ENCODE results near the gene PLET1. TPM values are rescaled to one million over a fixed set of nuclear protein-coding genes. Genes with fewer than 3 reads are reported as not detected.
A peak's percentile ranks its signal among the peaks of the same experiment; 100 is the strongest.

PLET1 gene
- total and polyA plus RNA-seq, 9 of the 15 experiments (the other 6 are each of a cell fraction or from before 2014, with no cell fraction given), result not detected

- TF ChIP-seq CEBPB (tag; IDR thresholded peaks at IDR 0.05), result no peak
- no peak for TF ChIP-seq THAP7 (CRISPR knock-in tag; IDR thresholded peaks at IDR 0.05)
- TF ChIP-seq SNAPC5 (CRISPR knock-in tag; IDR thresholded peaks at IDR 0.05), result no peak
- 0 out of 2 replicates have a peak, but pooled peaks have one; percentile 29 for TF ChIP-seq MAFG (tag; conservative IDR thresholded peaks at IDR 0.05)
- TF ChIP-seq TCF7 (IDR thresholded peaks at IDR 0.05; ENCODE audit: borderline replicate concordance), result no peak
- TF ChIP-seq KLF13 (tag; IDR thresholded peaks at IDR 0.05; ENCODE audit: borderline replicate concordance, low read depth), result no peak
- no peak for TF ChIP-seq BACH1 (tag; IDR thresholded peaks at IDR 0.05)
- TF ChIP-seq FOS (IDR thresholded peaks at IDR 0.05; ENCODE audit: extremely low read depth, insufficient read length), result no peak
- TF ChIP-seq CREB1 (IDR thresholded peaks at IDR 0.05), result 0 out of 2 replicates have a peak, but pooled peaks have one; percentile 28
- TF ChIP-seq CREB1 (CRISPR knock-in tag; IDR thresholded peaks at IDR 0.05), result no peak
- TF ChIP-seq CHD4 (IDR thresholded peaks at IDR 0.05; ENCODE audit: insufficient read depth, insufficient replicate concordance, low read depth, low read length, poor library complexity, severe bottlenecking), result no peak
- TF ChIP-seq MITF (IDR thresholded peaks at IDR 0.05), result no peak
- TF ChIP-seq NBN (IDR thresholded peaks at IDR 0.05; ENCODE audit: low read depth), result no peak
- TF ChIP-seq ZNF282 (CRISPR knock-in tag; IDR thresholded peaks at IDR 0.05), result no peak
- no peak for TF ChIP-seq USF1 (CRISPR knock-in tag; IDR thresholded peaks at IDR 0.05)
- no peak for TF ChIP-seq NR0B1 (IDR thresholded peaks at IDR 0.05; ENCODE audit: partially characterized antibody)
- TF ChIP-seq U2AF1 (optimal IDR thresholded peaks at IDR 0.05; ENCODE audit: low read depth, low read length), result no peak
- no peak for TF ChIP-seq ZNF184 (CRISPR knock-in tag; IDR thresholded peaks at IDR 0.05)
- 0 out of 2 replicates have a peak, but pooled peaks have one; percentile 24 for TF ChIP-seq ZBTB33 (CRISPR knock-in tag; IDR thresholded peaks at IDR 0.05)
- no peak for TF ChIP-seq FOXA3 (CRISPR knock-in tag; conservative IDR thresholded peaks at IDR 0.05 in 1 of 2, IDR thresholded peaks at IDR 0.05 in 1 of 2)
These were observed 5.5 kb downstream of the PLET1 start (continued) for GRCh38 chr11:112255067-112255720.
